Measurements from ENCODE around the gene ZNF217.

ZNF217 gene

GRCh38 chr20:53517146-53517545 lies 76.5 kb downstream of the ZNF217 start:
- Histone ChIP-seq H3K36me3 (ENCODE audit: control insufficient read depth, insufficient read depth, low read length) (no peaks in the 10 kb centered on the region), H3K9ac (no peak overlapping the region), H3K27me3 (ENCODE audit: control insufficient read depth, insufficient read depth, low read length) (no peaks in the 10 kb centered on the region)

More at GRCh38 chr20:53517146-53517545, 76.5 kb downstream of the ZNF217 start:
- Histone ChIP-seq H3K9me3 (ENCODE audit: control insufficient read depth, low read length) (no peaks in the 10 kb centered on the region), H3K4me2 (ENCODE audit: low read length) (no peak overlapping the region), H3K79me2 (no peaks in the 10 kb centered on the region), H3K4me1 (no peaks in the 10 kb centered on the region), H3K4me3 (ENCODE audit: low read depth, low read length) (no peak overlapping the region), H3K27ac (no peak overlapping the region), H2AFZ (no peak overlapping the region)
- TF ChIP-seq CTCF (IDR thresholded peaks at IDR 0.05), result no peak
